Measurements from ENCODE around the gene OR10H1. TPM values are rescaled to one million over a fixed set of nuclear protein-coding genes. Genes with fewer than 3 reads are reported as not detected.

OR10H1 gene
- total RNA-seq, 1 donor from 2014 or later = not detected

- H3K36me3 Mint-ChIP-seq = no peaks in the 10 kb centered on the region
These were observed 57.1 kb downstream of the OR10H1 start for GRCh38 chr19:15758379-15758778.

More at GRCh38 chr19:15758379-15758778, 57.1 kb downstream of the OR10H1 start:
- no peak overlapping the region for H2AFZ ChIP-seq (replicated peaks)
- H3K27me3 ChIP-seq = no peaks in the 10 kb centered on the region
- H3K79me2 ChIP-seq (ENCODE audit: low read depth) = no peaks in the 10 kb centered on the region
- TF ChIP-seq EZH2phosphoT487 (IDR thresholded peaks at IDR 0.05) = no peak
- TF ChIP-seq CTCF (IDR thresholded peaks at IDR 0.05) = no peak
- TF ChIP-seq EZH2 (IDR thresholded peaks at IDR 0.05) = no peak
- H3K9me3 ChIP-seq (ENCODE audit: low read depth) = peaks cover 59% of the 10 kb centered on the region
- H3K9me3 Mint-ChIP-seq = peaks cover 12% of the 10 kb centered on the region
- H3K27ac Mint-ChIP-seq = no peak overlapping the region
- no peaks in the 10 kb centered on the region for H3K4me1 Mint-ChIP-seq
- no peaks in the 10 kb centered on the region for H3F3A ChIP-seq (ENCODE audit: low read depth)
- H3K27me3 Mint-ChIP-seq (ENCODE audit: insufficient read depth, low read depth) = no peaks in the 10 kb centered on the region
- no peak overlapping the region for H3K9ac ChIP-seq
- no peak overlapping the region for H3K27ac ChIP-seq
- no peak overlapping the region for H3K4me3 Mint-ChIP-seq
- H3K4me2 ChIP-seq = no peak overlapping the region
- H4K20me1 ChIP-seq (ENCODE audit: low read depth) = no peaks in the 10 kb centered on the region
- no peak overlapping the region for H3K4me3 ChIP-seq
- H3K36me3 ChIP-seq = no peaks in the 10 kb centered on the region
- no peaks in the 10 kb centered on the region for H3K4me1 ChIP-seq
- no peak for DNase-seq (ENCODE audit: low spot score)

Other genes starting within 250 kb of the OR10H1 start
- not detected in 2 replicates for gene CYP4F8, start 200.4 kb downstream of the OR10H1 start, total RNA-seq (ENCODE audit: low replicate concordance)
- gene CYP4F3, start 174.8 kb downstream of the OR10H1 start, total RNA-seq (ENCODE audit: low replicate concordance) = not detected in 2 replicates
- not detected in 2 replicates for gene CYP4F12, start 142.6 kb downstream of the OR10H1 start, total RNA-seq (ENCODE audit: low replicate concordance)
- gene OR10H2, start 87.6 kb downstream of the OR10H1 start, total RNA-seq (ENCODE audit: low replicate concordance) = not detected in 2 replicates
- gene OR10H3, start 77.7 kb downstream of the OR10H1 start, total RNA-seq (ENCODE audit: low replicate concordance) = not detected in 2 replicates
- gene OR10H5, start 28.0 kb downstream of the OR10H1 start, total RNA-seq (ENCODE audit: low replicate concordance) = not detected in 2 replicates
- not detected in 2 replicates for gene CYP4F2, start 82.4 kb upstream of the OR10H1 start, total RNA-seq (ENCODE audit: low replicate concordance)
- not detected in 2 replicates for gene CYP4F11, start 118.9 kb upstream of the OR10H1 start, total RNA-seq (ENCODE audit: low replicate concordance)
- gene OR10H4, start 133.3 kb upstream of the OR10H1 start, total RNA-seq (ENCODE audit: low replicate concordance) = not detected in 2 replicates

Measured in neural progenitor cell (in vitro differentiated cells).